Calu3 (cell line): ENCODE measurements around the gene SLC35A2. TPM values are rescaled to one million over a fixed set of nuclear protein-coding genes. Genes with fewer than 3 reads are reported as not detected.

Source experiments
- BruUV-seq: library from RNA; stranded (reverse); fragments of 400-500 nt; replicated peaks from 2 replicates; lab custom pipeline; 2021; lab: Mats Ljungman, UMichigan
- CTCF ChIA-PET: fragments of 300-600 bp; sonication (Branson Sonifier 250); formaldehyde crosslinking; loops from one replicate; lab custom pipeline; 2022; ENCODE audit warnings: antibody characterized with exemption; lab: Charles Lee
- DNase-seq: peaks from one replicate; pipeline ENCODE4 v3.0.0; 2022
- H3K27ac Mint-ChIP-seq: one replicate; pipeline ENCODE4 v1.8.0; 2022; ENCODE audit warnings: mixed read lengths; ENCODE audit not compliant: unreplicated experiment
- H3K27me3 Mint-ChIP-seq: one replicate; pipeline ENCODE4 v1.8.0; 2022; ENCODE audit warnings: mixed read lengths; ENCODE audit not compliant: unreplicated experiment
- H3K36me3 Mint-ChIP-seq: one replicate; pipeline ENCODE4 v1.8.0; 2022; ENCODE audit warnings: mild to moderate bottlenecking, moderate library complexity, mixed read lengths; ENCODE audit not compliant: insufficient read depth, unreplicated experiment
- H3K4me1 Mint-ChIP-seq: one replicate; pipeline ENCODE4 v1.8.0; 2022; ENCODE audit warnings: mild to moderate bottlenecking, low read depth, mixed read lengths; ENCODE audit not compliant: unreplicated experiment
- H3K4me3 Mint-ChIP-seq: one replicate; pipeline ENCODE4 v1.8.0; 2022; ENCODE audit warnings: mild to moderate bottlenecking, low read depth, moderate library complexity, mixed read lengths; ENCODE audit not compliant: unreplicated experiment
- H3K9me3 Mint-ChIP-seq: one replicate; pipeline ENCODE4 v1.8.0; 2022; ENCODE audit warnings: low read depth, mixed read lengths; ENCODE audit not compliant: unreplicated experiment
- CTCF ChIP-seq: fragments of 200-600 bp; IDR thresholded peaks from one replicate; pipeline ENCODE4 v1.8.0; 2022; ENCODE audit warnings: antibody characterized with exemption; ENCODE audit not compliant: unreplicated experiment
- intact Hi-C: fragments of 100-400 bp; cut with micrococcal nuclease; formaldehyde crosslinking; loops from one replicate; pipeline ENCODE4 v1.10.0; 2022; ENCODE audit not compliant: unreplicated experiment
- total RNA-seq: library from RNA; stranded (reverse); gene quantifications from 2 replicates; pipeline ENCODE4 v1.2.3, GENCODE V29; 2022

Gene SLC35A2
- total RNA-seq, 1 experiment from 2014 or later, result 68.1 TPM

DNA sequence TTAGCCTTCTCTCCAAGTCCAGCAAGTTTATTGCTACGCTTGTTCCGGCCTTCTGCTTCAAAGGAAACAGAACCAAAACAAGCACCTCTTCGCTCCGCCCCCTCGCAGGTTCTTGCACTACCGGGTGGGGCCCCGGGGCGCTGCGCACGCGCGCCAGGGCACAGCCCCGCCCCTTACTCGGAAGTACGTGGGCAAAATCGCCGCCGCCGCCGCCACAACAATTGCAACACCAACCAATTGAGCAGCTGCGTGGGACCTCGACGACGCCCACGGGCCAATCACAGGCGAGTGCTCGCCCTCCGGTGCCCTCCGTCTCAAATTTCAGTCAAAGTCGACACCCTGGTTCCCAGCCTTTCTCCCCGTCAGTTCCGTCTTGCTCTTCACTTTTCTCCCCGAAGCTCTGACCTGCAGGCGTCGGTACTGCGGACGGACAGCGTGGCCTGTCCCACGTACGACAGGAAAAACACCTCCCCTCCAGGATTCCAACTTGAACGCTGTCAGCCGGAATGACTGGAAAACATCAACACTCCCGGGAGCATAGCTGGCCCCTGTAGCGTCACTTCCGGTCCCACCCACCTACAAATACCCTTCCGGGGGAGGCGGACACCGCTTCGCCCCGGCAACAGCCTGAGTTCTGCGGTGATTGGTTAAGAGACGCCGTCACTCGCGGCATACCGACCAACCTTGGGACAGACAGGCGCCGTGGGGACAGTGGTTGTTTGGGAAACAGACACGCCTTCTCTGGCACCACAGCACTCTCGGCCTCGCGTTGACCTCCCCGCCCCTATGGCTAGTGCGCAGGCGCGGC is 46.6 kb upstream of the SLC35A2 start:
- intact Hi-C loops, result no loop called here
- peak; percentile 95 for DNase-seq
- Mint-ChIP-seq H3K9me3 (no peaks in the 10 kb centered on the region), H3K27me3 (no peaks in the 10 kb centered on the region), H3K27ac (peak overlapping the region; percentile 93), H3K4me3 (peak overlapping the region; percentile 83), H3K4me1 (peaks cover 24% of the 10 kb centered on the region), H3K36me3 (peaks cover 40% of the 10 kb centered on the region)
- BruUV-seq, result no TSS peak
- no peak for TF ChIP-seq CTCF
- CTCF ChIA-PET, result interaction anchor here (1.3 to 2.2 kb wide), 5 partner anchors 9 to 233 kb away, joined by 3 to 9 read pairs (median 4); partner anchors contain the start of gene GRIPAP1

GRCh38 chrX:48957477-48957826 is 46.0 kb upstream of the SLC35A2 start, which contains the start of gene OTUD5:
TSS of gene OTUD5 (minus strand) at chrX:48957607. CDS start at chrX:48957570, 37 bp downstream.
- peak; percentile 71 for DNase-seq
- Mint-ChIP-seq H3K36me3 (peaks cover 40% of the 10 kb centered on the region), H3K27me3 (no peaks in the 10 kb centered on the region), H3K9me3 (no peaks in the 10 kb centered on the region), H3K27ac (peak within 1 kb of the TSS; percentile 93), H3K4me1 (peaks cover 24% of the 10 kb centered on the region), H3K4me3 (peak within 1 kb of the TSS; percentile 83)
- intact Hi-C loops, result no loop called here
- no peak for TF ChIP-seq CTCF
- CTCF ChIA-PET, result interaction anchor here (1.3 to 1.5 kb wide), 2 partner anchors 17 to 45 kb away, joined by 4 to 9 read pairs; partner anchors contain the start of gene GRIPAP1
- BruUV-seq, result no TSS peak

DNA sequence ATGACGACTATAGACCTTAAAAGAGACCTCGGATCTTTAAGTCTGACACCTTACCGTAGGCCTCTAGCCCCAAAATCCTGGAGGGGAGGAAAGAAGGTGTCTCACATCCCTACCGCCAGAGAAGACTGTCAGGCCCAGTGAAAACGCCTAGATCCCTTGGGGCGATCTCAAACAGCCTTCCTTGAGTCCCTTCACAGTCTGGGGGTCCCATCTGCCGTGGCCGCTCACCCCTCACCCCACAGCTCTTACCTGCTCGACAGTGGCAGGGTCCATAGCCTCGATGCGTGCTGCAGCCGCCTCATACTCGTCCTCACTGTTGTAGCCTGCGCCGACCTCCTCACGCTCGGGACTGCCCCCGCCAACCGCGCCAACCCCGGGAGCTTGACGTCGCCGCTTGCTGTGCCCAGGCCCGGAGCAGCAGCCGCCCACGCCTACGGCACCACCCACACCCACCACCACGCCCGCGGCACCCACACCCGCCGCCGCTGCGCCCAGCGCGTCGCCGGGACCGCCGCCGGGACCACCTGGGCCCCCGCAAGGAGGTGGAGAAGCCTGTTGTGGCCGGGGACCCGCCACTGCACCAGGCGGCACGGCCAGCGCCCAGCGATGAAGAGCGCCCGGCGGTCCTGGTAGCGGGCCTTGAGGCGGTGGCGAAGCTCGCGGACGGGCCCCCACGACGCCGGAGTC is 45.4 kb upstream of the SLC35A2 start:
- intact Hi-C loops, result no loop called here
- no TSS peak for BruUV-seq
- Mint-ChIP-seq H3K27me3 (no peaks in the 10 kb centered on the region), H3K9me3 (no peaks in the 10 kb centered on the region), H3K4me1 (peaks cover 24% of the 10 kb centered on the region), H3K4me3 (peak overlapping the region; percentile 83), H3K36me3 (peaks cover 40% of the 10 kb centered on the region), H3K27ac (peak overlapping the region; percentile 72)
- no peak for TF ChIP-seq CTCF
- DNase-seq, result peak; percentile 29
- CTCF ChIA-PET, result interaction anchor here (1.5 kb wide), 1 partner anchor 16 kb away, joined by 9 read pairs; no protein-coding TSS in a partner anchor

DNA sequence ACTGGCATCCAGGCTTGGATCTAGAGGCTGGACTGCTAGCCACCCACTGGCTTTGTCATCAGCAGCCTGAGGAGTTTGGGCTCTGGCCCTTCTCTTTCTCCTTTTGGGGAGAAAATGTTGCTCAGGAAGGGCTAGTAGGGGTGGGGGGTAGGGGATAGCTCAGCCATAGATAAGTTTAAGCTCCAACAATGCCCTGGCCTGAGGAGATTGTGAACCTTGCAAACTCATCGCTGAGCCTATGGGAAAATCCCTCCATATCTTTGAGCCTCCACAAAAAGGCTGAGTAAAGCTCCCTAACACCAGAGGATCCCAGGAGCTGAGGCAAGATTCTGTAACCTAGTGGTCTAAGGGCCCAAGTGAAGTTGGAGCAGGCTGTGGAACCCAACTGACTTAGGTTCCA is 37.1 kb upstream of the SLC35A2 start:
- H3K9me3 Mint-ChIP-seq, result no peaks in the 10 kb centered on the region
- no TSS peak for BruUV-seq
- H3K36me3 Mint-ChIP-seq, result peaks cover 16% of the 10 kb centered on the region
- H3K27ac Mint-ChIP-seq, result no peak overlapping the region
- CTCF ChIA-PET, result no interaction called here
- no peak for TF ChIP-seq CTCF
- no peak overlapping the region for H3K4me3 Mint-ChIP-seq
- peaks cover 6% of the 10 kb centered on the region for H3K4me1 Mint-ChIP-seq
- no peaks in the 10 kb centered on the region for H3K27me3 Mint-ChIP-seq
- no peak for DNase-seq
- intact Hi-C loops, result loop anchor here (10.0 kb wide), 1 partner anchor 184 kb away; the partner anchor contains the start of gene GLOD5
